HepG2 (cell line): Measurements from ENCODE around the gene PRR20A. TPM values are rescaled to one million over a fixed set of nuclear protein-coding genes. Genes with fewer than 3 reads are reported as not detected.

Experiments
- polyA plus RNA-seq, 8 experiments: library from polyadenylated mRNA; depleted of rRNA in 3 of 8; stranded (reverse) in 7 of 8; unstranded in 1 of 8; fragments of >200 nt; fragmentation: Illumina TruSeq in 4 of 8; extraction: Trizol in 4 of 8; gene quantifications; 2 replicates each; pipeline versions ENCODE4 v1.2.1 to v1.2.3, GENCODE V29; 2011 to 2016; ENCODE audit warnings: low read depth in 4 of 8, missing spikeins in 1 of 8, mixed read lengths in 1 of 8; ENCODE audit not compliant: insufficient read depth in 1 of 8
- small RNA-seq, 3 experiments: library from RNA; depleted of rRNA; stranded (forward); fragments of <200 nt; gene quantifications; one replicate each; pipeline ENCODE3, GENCODE V24; 2012; ENCODE audit warnings: low read depth in 2 of 3, low replicate concordance in 1 of 3; ENCODE audit not compliant: insufficient read length in 3 of 3, insufficient read depth in 2 of 3
- total RNA-seq, 5 experiments: library from RNA; depleted of rRNA; stranded (reverse); fragments of >200 nt; fragmentation: Illumina TruSeq; extraction: Trizol; gene quantifications; 2 replicates each; pipeline ENCODE4 v1.2.3, GENCODE V29; 2016; ENCODE audit warnings: low read depth in 1 of 5

The PRR20A gene
- total and polyA plus RNA-seq, 2 of the 13 experiments (the other 11 are each of a cell fraction or from before 2014, with no cell fraction given), result not detected

Small RNA genes lying within 50 kb of the gene (small RNA-seq; reads per million reads assigned to genes)
- 0 reads per million in 3 experiments for gene PRR20FP

Other genes starting within 250 kb of the PRR20A start
- not detected in 2 replicates for gene PRR20B, start 6.6 kb downstream of the PRR20A start, total RNA-seq (2016; rRNA removed; fragmentation: Illumina TruSeq; extraction: Trizol)
- not detected in 2 replicates for gene PRR20B, start 6.6 kb downstream of the PRR20A start, polyA plus RNA-seq (2011; rRNA removed)
- not detected in 2 replicates for gene PRR20C, start 13.1 kb downstream of the PRR20A start, total RNA-seq (2016; rRNA removed; fragmentation: Illumina TruSeq; extraction: Trizol)
- gene PRR20C, start 13.1 kb downstream of the PRR20A start, polyA plus RNA-seq (2011; rRNA removed), result not detected in 2 replicates
- gene PRR20D, start 19.7 kb downstream of the PRR20A start, total RNA-seq (2016; rRNA removed; fragmentation: Illumina TruSeq; extraction: Trizol), result not detected in 2 replicates
- not detected in 2 replicates for gene PRR20D, start 19.7 kb downstream of the PRR20A start, polyA plus RNA-seq (2011; rRNA removed)
- not detected in 2 replicates for gene PRR20E, start 26.3 kb downstream of the PRR20A start, total RNA-seq (2016; rRNA removed; fragmentation: Illumina TruSeq; extraction: Trizol)
- not detected in 2 replicates for gene PRR20E, start 26.3 kb downstream of the PRR20A start, polyA plus RNA-seq (2011; rRNA removed)